HEK293T (cell line): Measurements from ENCODE around the gene ANKS1B.
"Not testable (repeated sequence)": the region's sequence is repeated elsewhere in the genome, so short reads cannot be mapped to it uniquely, and the experiment has no call there.

Experiments used
- CTCF ChIA-PET: fragments of 350-600 bp; formaldehyde crosslinking; extraction: SDS; loops from one replicate; lab custom pipeline; 2021; ENCODE audit warnings: antibody characterized with exemption, inconsistent platforms; lab: Yijun Ruan, JAX
- POLR2A ChIA-PET: fragments of 350-600 bp; formaldehyde crosslinking; extraction: SDS; loops from one replicate; lab custom pipeline; 2020; ENCODE audit warnings: antibody characterized with exemption, inconsistent platforms; lab: Yijun Ruan, JAX
- DNase-seq: peaks from one replicate; pipeline ENCODE4 v3.0.0; 2012; ENCODE audit warnings: mixed read lengths; ENCODE audit errors: extremely low spot score
- ARNT ChIP-seq: fragments of 450-650 bp; IDR thresholded peaks from 2 replicates; pipeline ENCODE4 v1.6.1; 2017; ENCODE audit warnings: mild to moderate bottlenecking
- BHLHE40 ChIP-seq: fragments of 450-650 bp; IDR thresholded peaks from 2 replicates; pipeline ENCODE4 v1.6.1; 2016; ENCODE audit warnings: mild to moderate bottlenecking, moderate library complexity, borderline replicate concordance
- CTBP1 ChIP-seq: fragments of 450-650 bp; IDR thresholded peaks from 2 replicates; pipeline ENCODE4 v1.6.1; 2016; ENCODE audit warnings: borderline replicate concordance
- ELF4 ChIP-seq: fragments of 450-650 bp; IDR thresholded peaks from 2 replicates; pipeline ENCODE4 v1.6.1; 2017; ENCODE audit warnings: antibody characterized with exemption
- FOXA1 ChIP-seq: fragments of 450-650 bp; IDR thresholded peaks from 2 replicates; pipeline ENCODE4 v1.6.1; 2016; ENCODE audit warnings: mild to moderate bottlenecking
- FOXK2 ChIP-seq: fragments of 450-650 bp; IDR thresholded peaks from 2 replicates; pipeline ENCODE4 v1.6.1; 2016; ENCODE audit warnings: mild to moderate bottlenecking
- FOXM1 ChIP-seq: fragments of 450-650 bp; IDR thresholded peaks from 2 replicates; pipeline ENCODE4 v1.6.1; 2017; ENCODE audit warnings: mild to moderate bottlenecking, borderline replicate concordance
- HDGF ChIP-seq: fragments of 450-650 bp; IDR thresholded peaks from 2 replicates; pipeline ENCODE4 v1.6.1; 2017; ENCODE audit warnings: antibody characterized with exemption, borderline replicate concordance
- L3MBTL2 ChIP-seq: fragments of 450-650 bp; conservative IDR thresholded peaks from 2 replicates; pipeline ENCODE4 v1.6.1; 2016; ENCODE audit warnings: mild to moderate bottlenecking
- LEF1 ChIP-seq: fragments of 450-650 bp; IDR thresholded peaks from 2 replicates; pipeline ENCODE4 v1.6.1; 2017; ENCODE audit warnings: mild to moderate bottlenecking, borderline replicate concordance
- NFRKB ChIP-seq: fragments of 450-650 bp; IDR thresholded peaks from 2 replicates; pipeline ENCODE4 v1.6.1; 2016; ENCODE audit warnings: mild to moderate bottlenecking, moderate library complexity
- SP1 ChIP-seq: fragments of 450-650 bp; IDR thresholded peaks from 2 replicates; pipeline ENCODE4 v1.6.1; 2017
- SUZ12 ChIP-seq: fragments of 450-650 bp; IDR thresholded peaks from 2 replicates; pipeline ENCODE4 v1.6.1; 2016; ENCODE audit warnings: mild to moderate bottlenecking
- TARDBP ChIP-seq: fragments of 450-650 bp; IDR thresholded peaks from 2 replicates; pipeline ENCODE4 v1.6.1; 2016
- ZNF384 ChIP-seq: fragments of 450-650 bp; IDR thresholded peaks from 2 replicates; pipeline ENCODE4 v1.6.1; 2016
- TF ChIP-seq, protein P1 (sequence below): fragments of 450-650 bp; IDR thresholded peaks from 2 replicates; pipeline ENCODE4 v1.6.1; 2016

The ANKS1B gene

DNA sequence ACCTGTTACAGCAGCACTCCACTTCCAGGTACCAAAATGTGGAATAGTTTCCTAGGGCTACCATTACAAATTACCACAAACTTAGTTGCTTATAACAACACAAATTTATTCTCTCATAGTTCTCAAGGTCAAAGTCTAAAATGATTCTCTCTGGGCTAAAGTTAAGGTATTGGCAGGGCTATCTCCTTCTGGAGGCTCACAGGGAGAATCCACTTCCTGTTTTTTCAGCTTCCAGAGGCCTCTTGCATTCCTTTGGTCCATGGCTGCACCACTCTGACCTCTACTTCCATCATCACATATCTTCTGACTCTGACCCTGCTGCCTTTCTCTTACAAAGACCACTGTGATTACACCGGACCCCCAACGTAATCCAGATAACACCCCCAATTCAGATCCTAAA lies 340.1 kb downstream of the ANKS1B start:
- no peak for DNase-seq
- ChIA-PET POLR2A (no interaction called here), CTCF (no interaction called here)
- no peak for TF ChIP-seq TARDBP
- TF ChIP-seq CTBP1: no peak
- no peak for TF ChIP-seq BHLHE40
- no peak for TF ChIP-seq ARNT
- no peak for TF ChIP-seq FOXA1
- TF ChIP-seq ELF4: no peak
- no peak for TF ChIP-seq NFRKB
- TF ChIP-seq SUZ12: no peak
- no peak for TF ChIP-seq ZNF384
- TF ChIP-seq, protein P1, sequence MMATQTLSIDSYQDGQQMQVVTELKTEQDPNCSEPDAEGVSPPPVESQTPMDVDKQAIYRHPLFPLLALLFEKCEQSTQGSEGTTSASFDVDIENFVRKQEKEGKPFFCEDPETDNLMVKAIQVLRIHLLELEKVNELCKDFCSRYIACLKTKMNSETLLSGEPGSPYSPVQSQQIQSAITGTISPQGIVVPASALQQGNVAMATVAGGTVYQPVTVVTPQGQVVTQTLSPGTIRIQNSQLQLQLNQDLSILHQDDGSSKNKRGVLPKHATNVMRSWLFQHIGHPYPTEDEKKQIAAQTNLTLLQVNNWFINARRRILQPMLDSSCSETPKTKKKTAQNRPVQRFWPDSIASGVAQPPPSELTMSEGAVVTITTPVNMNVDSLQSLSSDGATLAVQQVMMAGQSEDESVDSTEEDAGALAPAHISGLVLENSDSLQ: no peak
- TF ChIP-seq SP1: no peak
- no peak for TF ChIP-seq HDGF
- TF ChIP-seq L3MBTL2: no peak
- TF ChIP-seq FOXK2: no peak
- no peak for TF ChIP-seq LEF1

GRCh38 chr12:99627459-99627858 lies 357.3 kb downstream of the ANKS1B start:
- DNase-seq: no peak
- no peak for TF ChIP-seq FOXM1
- no peak for TF ChIP-seq L3MBTL2
- CTCF ChIA-PET: no interaction called here
- POLR2A ChIA-PET: no interaction called here

- POLR2A ChIA-PET, DNase-seq, CTCF ChIA-PET: not testable (repeated sequence)
Observed at GRCh38 chr12:99624591-99624990, 360.1 kb downstream of the ANKS1B start.

DNA sequence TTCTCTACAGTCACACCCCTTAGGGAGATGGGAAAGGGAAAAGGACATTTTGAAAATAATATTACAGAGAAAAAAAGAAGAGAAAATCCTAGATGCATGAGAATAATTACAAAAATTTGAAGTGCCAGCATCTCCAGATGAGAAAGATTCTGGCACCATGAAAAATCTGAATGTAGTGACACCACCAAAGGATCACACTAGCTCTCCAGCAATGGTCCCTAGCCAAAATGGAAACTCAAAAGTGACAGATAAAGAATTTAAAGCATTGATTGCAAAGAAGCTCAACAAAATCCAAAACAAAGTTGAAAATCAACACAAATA lies 364.6 kb downstream of the ANKS1B start:
- no peak for DNase-seq
- no peak for TF ChIP-seq CTBP1
- TF ChIP-seq LEF1: no peak
- TF ChIP-seq ZNF384: no peak
- TF ChIP-seq FOXK2: no peak
- TF ChIP-seq ELF4: no peak
- TF ChIP-seq TARDBP: no peak
- TF ChIP-seq, protein P1: no peak
- TF ChIP-seq HDGF: no peak
- TF ChIP-seq SUZ12: no peak
- TF ChIP-seq L3MBTL2: no peak
- TF ChIP-seq NFRKB: no peak
- TF ChIP-seq FOXM1: no peak
- ChIA-PET POLR2A (no interaction called here), CTCF (interaction anchor here (0.8 kb wide), 1 partner anchor 198 kb away, joined by 3 read pairs; no protein-coding TSS in a partner anchor)

DNA sequence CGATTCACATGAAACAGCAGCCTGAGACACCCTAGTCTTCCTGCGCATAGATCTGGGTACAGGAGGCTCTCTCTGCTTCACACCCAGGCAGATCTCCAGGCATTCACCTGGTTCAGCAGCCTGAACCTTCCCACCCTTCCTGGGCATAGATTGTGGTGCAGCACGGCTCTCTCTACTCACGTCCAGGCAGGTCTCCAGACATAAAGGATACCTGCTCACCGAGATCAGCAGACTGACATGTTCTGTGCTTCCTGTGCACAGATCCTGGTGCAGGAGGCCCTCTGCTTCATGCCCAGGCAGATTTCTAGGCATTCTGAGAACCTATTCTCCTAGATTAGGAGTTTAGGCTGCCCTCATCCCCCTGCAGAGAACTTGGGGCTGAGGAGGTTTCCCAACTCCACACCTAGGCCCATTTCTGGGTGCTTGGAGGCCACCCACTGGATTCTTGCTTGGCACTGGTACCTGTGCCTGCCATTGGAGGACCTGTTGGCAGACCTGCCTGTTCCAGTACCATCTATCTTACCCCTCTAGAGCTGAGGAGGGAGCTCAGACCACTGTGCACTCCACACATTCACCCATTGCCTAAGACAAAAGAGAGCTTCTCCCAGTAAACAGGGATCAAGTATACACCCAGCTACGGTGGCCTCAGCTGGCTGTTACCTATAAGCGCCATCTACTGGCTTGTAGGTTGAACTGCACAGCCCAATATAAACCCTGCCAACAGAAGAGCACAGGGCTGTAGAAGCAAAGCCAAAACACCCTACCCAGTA lies 365.2 kb downstream of the ANKS1B start:
- POLR2A ChIA-PET: no interaction called here
- CTCF ChIA-PET: interaction anchor here (0.6 kb wide), 1 partner anchor 231 kb away, joined by 3 read pairs; no protein-coding TSS in a partner anchor
- peak; percentile 30 for DNase-seq
- no peak for TF ChIP-seq FOXA1

- no peak for DNase-seq
- POLR2A ChIA-PET: no interaction called here
- CTCF ChIA-PET: no interaction called here
- no peak for TF ChIP-seq SP1
- TF ChIP-seq, protein P1: no peak
- no peak for TF ChIP-seq FOXK2
- no peak for TF ChIP-seq ZNF384
- TF ChIP-seq LEF1: no peak
Observed at GRCh38 chr12:99618657-99619056, 366.1 kb downstream of the ANKS1B start.

DNA sequence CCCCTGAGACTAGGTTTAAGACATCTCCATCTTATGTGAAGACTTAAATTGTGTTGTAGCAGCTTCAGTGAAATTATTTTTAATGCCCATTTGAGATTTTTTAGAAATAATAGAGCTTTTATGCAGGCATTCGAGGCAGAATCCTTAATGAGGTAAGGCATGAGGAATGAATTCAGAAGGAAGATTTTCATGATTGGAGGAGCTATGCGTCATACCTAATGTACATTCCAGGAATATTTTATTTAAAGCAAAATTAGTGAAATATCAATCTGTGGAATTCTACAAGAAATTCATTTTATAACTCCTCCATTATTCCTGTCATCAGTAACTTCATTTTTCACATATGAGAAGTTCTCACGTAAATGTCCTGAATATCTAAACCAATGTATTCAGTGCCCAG lies 373.1 kb downstream of the ANKS1B start:
- TF ChIP-seq FOXK2 (no peak), FOXA1 (no peak), FOXM1 (no peak), BHLHE40 (no peak), L3MBTL2 (no peak)
- TF ChIP-seq, protein P1: no peak
- ChIA-PET CTCF (no interaction called here), POLR2A (no interaction called here)
- no peak for DNase-seq
